GM18526 (cell line): ENCODE data around the gene HHIPL1.

Experiments used
- POLR2A ChIP-seq: IDR thresholded peaks from 3 replicates; pipeline ENCODE4 v1.6.1; 2011; ENCODE audit not compliant: insufficient read length; ENCODE audit errors: extremely low read depth

Gene HHIPL1

GRCh38 chr14:99644723-99645544 is at the start of gene HHIPL1:
Gene HHIPL1 (plus strand): TSS chr14:99645129. CDS start chr14:99645208, 79 bp downstream.
- no peak for TF ChIP-seq POLR2A

DNA sequence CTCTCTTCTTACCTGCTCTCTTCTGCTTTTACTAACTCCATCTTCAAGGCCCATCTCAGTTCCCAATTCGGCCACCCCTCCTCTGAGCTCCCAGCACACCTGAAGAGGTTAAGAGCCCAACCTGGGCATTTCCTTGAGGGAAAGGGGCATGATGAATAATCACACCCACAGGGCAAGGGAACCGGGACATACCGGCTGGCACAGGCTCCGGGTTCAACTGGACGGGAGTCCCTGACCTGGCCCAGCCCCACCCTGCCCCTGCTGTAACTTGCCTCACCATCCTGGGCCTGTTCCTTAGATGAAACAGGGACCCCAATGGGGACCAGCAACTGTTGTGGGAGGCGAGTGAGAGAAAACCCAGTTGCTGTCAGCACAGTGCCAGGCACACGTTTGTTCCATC is 49.4 kb upstream of the HHIPL1 start:
- TF ChIP-seq POLR2A: no peak

DNA sequence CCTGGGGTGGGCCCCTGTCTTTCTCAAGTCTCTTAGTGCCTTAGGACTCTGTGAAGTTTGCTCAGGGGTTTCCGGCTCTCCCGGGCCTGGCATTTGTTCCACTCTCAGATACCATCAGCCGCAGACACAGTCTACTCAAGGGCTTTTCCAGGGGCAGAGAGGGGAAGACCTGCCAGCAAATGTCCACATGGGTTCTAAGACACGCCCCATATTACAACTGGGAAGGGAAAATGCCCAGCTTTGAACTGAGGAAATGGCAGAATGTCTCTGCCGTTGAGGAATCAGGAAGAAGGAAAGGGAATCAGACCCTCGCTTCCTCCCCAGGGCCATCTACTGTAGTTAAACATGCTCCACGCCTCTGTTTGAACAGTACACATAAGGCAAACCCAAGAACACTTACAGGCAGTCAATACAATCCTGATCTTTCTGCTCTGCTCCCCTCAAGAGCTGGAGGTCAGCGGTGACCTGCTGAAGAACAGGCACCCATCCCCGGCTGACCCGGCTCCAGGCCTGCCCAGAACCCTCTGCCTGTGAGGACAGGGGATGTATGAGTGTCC is 48.8 kb upstream of the HHIPL1 start:
- no peak for TF ChIP-seq POLR2A

DNA sequence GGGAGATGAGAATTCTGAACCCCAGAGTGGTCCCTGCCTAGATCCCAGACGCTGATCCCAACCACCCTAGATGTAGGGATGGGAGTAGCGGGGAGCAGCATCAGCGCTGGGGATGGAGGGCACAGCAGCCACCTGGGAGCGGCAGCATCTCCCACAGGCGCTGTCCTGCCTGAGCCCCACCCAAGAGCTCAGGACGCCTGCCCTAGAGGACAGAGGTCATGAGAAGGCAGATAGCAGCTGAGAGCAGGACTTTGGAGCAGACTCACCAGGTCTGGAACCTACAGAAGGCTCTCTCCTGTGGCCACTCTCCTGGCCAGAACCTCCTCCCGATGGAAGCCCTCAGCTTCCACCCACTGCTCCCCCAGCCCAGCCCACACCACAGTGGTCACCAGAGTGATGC is 48.2 kb upstream of the HHIPL1 start:
- TF ChIP-seq POLR2A: no peak

DNA sequence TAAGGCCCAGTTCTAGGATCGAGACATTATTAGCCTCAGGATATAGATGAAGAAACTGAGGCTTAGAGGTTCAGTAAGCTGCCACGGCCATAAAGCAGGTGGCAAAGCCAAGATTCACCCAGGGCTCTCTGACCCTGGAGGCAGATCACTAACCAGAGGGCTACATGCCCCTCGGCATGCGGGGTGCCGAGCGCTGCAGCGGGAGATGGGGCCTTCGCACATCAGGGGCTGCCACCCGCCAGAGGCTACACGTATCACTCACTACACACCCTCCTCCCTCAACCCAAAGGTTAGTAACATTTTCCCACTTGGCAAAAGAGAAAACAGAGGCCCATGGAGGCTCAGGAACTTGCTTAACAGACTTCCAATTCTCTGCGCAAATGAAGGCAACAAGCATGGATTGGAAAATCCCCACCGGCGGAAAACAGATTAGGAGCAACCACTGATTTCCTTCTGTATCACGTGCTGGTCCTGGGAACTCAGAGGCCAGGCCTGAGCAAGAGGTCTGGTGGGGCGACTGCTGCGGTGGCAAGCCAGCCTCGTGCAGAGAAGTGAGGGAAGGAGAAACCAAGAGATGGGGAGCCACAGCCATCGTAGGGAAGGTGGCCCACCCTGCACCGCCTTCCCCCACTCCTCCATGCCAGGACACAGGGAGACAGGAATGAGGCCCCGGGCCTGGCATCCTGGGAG is 46.9 kb upstream of the HHIPL1 start:
- TF ChIP-seq POLR2A: no peak

GRCh38 chr14:99598774-99599173 is 46.2 kb upstream of the HHIPL1 start:
- no peak for TF ChIP-seq POLR2A

- no peak for TF ChIP-seq POLR2A
Observed at GRCh38 chr14:99599393-99599792, 45.5 kb upstream of the HHIPL1 start.

DNA sequence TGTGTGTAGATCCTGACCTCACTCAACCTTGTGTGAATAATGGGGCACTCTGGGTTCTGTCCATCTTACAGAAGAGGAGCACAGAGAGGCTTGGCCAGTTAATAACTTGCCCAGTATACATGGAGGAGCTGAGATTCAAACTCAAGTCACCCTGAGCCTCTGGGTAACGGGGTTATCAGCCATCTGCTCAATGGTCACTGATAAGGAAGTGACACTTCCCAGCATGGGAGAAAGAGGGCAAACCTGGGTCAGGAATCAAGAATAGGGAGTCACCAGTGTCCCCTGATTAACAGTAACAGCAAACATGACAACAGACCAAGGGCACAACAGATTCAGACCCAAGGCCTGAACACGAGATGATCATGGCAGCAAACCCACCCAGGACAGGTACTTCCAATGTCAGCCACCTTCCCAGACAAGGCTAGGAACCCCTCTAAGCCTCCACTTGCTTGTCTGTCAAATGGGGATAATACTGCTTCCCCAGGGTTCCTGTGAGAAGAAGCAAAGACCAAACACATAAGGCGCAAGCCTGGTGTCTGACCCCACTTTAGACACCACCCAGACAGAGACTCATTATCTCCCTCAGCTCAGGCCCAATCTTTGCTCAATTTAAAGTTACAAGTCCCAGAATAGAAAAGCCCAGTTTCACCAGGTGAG is 44.6 kb upstream of the HHIPL1 start:
- no peak for TF ChIP-seq POLR2A

DNA sequence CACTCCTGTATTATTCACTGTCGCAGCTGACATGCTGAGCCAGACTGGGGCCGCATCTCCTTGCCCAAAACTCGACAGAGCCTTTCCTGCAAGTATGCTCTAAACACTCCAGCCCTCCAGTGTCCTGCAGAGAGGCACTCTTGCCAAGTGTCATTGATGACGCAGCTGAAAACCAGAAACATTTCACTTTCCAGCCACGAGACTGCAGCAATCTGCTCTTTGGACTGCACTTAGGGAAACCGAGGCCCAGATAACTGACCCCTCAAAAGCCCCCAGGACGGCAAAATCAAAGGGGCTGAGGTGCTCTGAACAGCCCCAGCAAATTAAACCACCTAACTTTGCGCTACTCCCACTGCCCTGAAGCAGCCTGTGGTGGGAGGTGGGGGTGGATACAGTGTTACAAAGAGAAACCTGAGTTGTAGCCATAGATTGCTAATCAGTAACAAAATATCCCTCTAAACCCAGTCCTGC is 43.5 kb upstream of the HHIPL1 start:
- no peak for TF ChIP-seq POLR2A

GRCh38 chr14:99602054-99602787 is 42.7 kb upstream of the HHIPL1 start:
- TF ChIP-seq POLR2A: no peak

- TF ChIP-seq POLR2A: no peak
Observed at GRCh38 chr14:99602788-99603415, 42.0 kb upstream of the HHIPL1 start.

DNA sequence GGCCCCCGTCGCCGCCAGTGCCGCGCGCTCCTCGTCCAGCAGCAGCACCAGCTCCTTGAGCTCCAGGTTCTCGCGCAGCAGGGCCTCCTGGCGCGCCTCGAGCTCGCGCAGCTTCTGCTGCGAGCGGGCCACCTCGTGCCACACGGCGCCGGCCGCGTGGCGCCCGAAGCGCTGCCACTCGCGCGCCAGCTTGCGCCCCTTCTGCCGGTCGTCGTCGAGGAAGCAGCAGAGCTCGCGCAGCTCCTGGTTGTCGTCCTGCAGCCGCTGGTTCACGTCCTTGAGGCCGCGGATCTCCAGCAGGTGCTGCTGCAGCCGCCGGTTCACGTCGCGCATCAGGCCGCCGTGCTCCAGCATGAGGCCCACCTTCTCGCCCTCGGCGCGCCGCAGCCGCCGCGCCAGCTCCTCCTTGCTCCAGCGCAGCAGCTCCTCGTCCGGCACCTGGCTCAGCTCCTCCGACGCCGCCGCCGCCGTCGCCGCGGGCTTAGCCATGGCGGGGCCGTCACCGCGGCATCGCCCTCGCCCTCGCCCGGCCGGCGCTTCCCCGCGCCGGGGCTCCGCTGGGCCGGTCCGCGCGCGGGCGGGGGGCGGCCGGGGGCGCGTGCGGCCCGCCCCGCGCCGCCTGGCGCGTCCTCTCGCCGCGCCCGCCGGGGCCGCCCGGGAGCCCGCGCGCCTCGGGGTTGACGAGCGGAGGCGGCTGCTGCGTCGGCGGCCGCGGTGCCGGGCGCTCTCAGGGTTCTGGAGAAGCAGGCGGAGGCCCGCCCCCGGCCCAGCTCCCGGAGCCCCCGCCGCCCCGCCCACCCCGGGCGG is 41.3 kb upstream of the HHIPL1 start, which contains the start of gene CCDC85C:
Gene CCDC85C, minus strand, starts transcription at position 737 of the 807 bp plus-strand sequence. Its CDS starts 248 bp downstream, at position 489.
- no peak for TF ChIP-seq POLR2A

DNA sequence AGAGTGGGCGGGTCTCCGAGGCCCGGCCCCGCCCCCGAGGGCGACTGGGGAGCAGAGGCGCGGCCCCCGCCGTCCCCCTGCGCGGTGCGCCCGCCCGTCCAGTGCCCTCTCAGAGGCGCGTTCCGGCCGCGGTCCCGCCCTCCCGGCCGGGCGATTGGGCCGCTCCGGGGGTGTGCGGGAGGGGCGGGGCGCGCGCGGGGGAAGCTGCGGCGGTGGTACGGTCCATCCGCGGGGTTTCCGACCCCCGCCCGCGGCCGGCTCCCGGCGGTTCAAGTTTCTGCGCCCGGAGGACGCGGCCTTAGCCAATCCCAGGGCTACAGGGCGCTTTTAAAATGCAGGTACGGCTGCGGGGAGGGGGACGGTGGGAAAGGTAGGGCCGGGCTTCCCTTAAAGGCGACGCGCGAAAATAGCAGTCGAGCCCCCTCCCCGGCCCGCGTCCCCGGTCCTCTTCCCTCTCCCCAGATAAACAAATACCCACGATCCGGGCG is 40.6 kb upstream of the HHIPL1 start:
- no peak for TF ChIP-seq POLR2A
